GM10248 (cell line): ENCODE data around the gene PPFIA1.

ENCODE experiments used
- CTCF ChIA-PET: fragments of 300-600 bp; sonication (Branson Sonifier 250); formaldehyde crosslinking; extraction: SDS; loops from one replicate; lab custom pipeline; 2021; ENCODE audit warnings: antibody characterized with exemption; lab: Yijun Ruan, JAX
- POLR2A ChIA-PET: fragments of 350-650 bp; sonication (Branson Sonifier 250); formaldehyde crosslinking; extraction: SDS; loops from one replicate; lab custom pipeline; 2020; ENCODE audit warnings: antibody characterized with exemption; lab: Yijun Ruan, JAX
- DNase-seq: peaks from one replicate; pipeline ENCODE4 v3.0.0; 2012; ENCODE audit errors: extremely low spot score
- CTCF ChIP-seq: IDR thresholded peaks from 2 replicates; pipeline ENCODE4 v1.5.1; 2012; ENCODE audit warnings: mild to moderate bottlenecking, low read depth; ENCODE audit errors: extremely low read depth, missing control alignments, control extremely low read depth

PPFIA1 gene

GRCh38 chr11:70368961-70369360 is 98.5 kb downstream of the PPFIA1 start:
- POLR2A ChIA-PET: no interaction called here
- no peak for TF ChIP-seq CTCF
- no peak for DNase-seq
- CTCF ChIA-PET: interaction anchor here (1.2 kb wide), 1 partner anchor 10 kb away, joined by 4 read pairs; no protein-coding TSS in a partner anchor

GRCh38 chr11:70371241-70371640 is 100.8 kb downstream of the PPFIA1 start:
- CTCF ChIA-PET: no interaction called here
- no peak for TF ChIP-seq CTCF
- no peak for DNase-seq
- POLR2A ChIA-PET: no interaction called here

- ChIA-PET CTCF (no interaction called here), POLR2A (no interaction called here)
- no peak for TF ChIP-seq CTCF
- DNase-seq: no peak
These were observed 101.6 kb downstream of the PPFIA1 start for GRCh38 chr11:70372076-70372475.

- ChIA-PET POLR2A (no interaction called here), CTCF (no interaction called here)
- no peak for TF ChIP-seq CTCF
- no peak for DNase-seq
These were observed 106.1 kb downstream of the PPFIA1 start for GRCh38 chr11:70376621-70377020.

GRCh38 chr11:70377645-70378044 is 107.2 kb downstream of the PPFIA1 start:
- no peak for TF ChIP-seq CTCF
- ChIA-PET CTCF (interaction anchor here (1.4 kb wide), 1 partner anchor 90 kb away, joined by 3 read pairs; no protein-coding TSS in a partner anchor), POLR2A (no interaction called here)
- no peak for DNase-seq

GRCh38 chr11:70378506-70379134 is 108.1 kb downstream of the PPFIA1 start:
- ChIA-PET POLR2A (no interaction called here), CTCF (interaction anchor here (1.3 to 1.8 kb wide), 3 partner anchors 10 to 89 kb away, joined by 3 to 5 read pairs (median 4); no protein-coding TSS in a partner anchor)
- TF ChIP-seq CTCF: no peak
- DNase-seq: no peak
